Karpas-422 (cell line): Measurements from ENCODE around the gene SUZ12. TPM values are rescaled to one million over a fixed set of nuclear protein-coding genes. Genes with fewer than 3 reads are reported as not detected.
"Not testable (repeated sequence)": the region's sequence is repeated elsewhere in the genome, so short reads cannot be mapped to it uniquely, and the experiment has no call there.

ENCODE experiments used
- DNase-seq: peaks from one replicate; pipeline ENCODE4 v3.0.0-alpha.2; 2015
- H2AFZ ChIP-seq: fragments of 200-600 bp; sonication (generic); 2 replicates; pipeline ENCODE4 v1.6.1; 2014; ENCODE audit warnings: antibody characterized with exemption, low read length, mixed read lengths
- H3K27ac ChIP-seq: fragments of 200-600 bp; sonication (generic); 2 replicates; pipeline ENCODE4 v1.5.1; 2014; ENCODE audit warnings: mild to moderate bottlenecking, low read length, moderate library complexity
- H3K27me3 ChIP-seq: fragments of 200-600 bp; sonication (generic); 2 replicates; pipeline ENCODE4 v1.6.1; 2014; ENCODE audit warnings: low read length, mixed read lengths
- H3K36me3 ChIP-seq: fragments of 200-600 bp; sonication (generic); 2 replicates; pipeline ENCODE4 v1.6.1; 2014; ENCODE audit warnings: low read length, mixed read lengths; ENCODE audit not compliant: insufficient read depth
- H3K4me1 ChIP-seq: fragments of 200-600 bp; sonication (generic); 2 replicates; pipeline ENCODE4 v1.6.1; 2014; ENCODE audit warnings: mild to moderate bottlenecking, low read length, mixed read lengths
- H3K4me2 ChIP-seq: fragments of 200-600 bp; sonication (generic); 2 replicates; pipeline ENCODE4 v1.6.1; 2014; ENCODE audit warnings: low read length, low read depth, mild to moderate bottlenecking; ENCODE audit not compliant: poor library complexity, severe bottlenecking
- H3K4me3 ChIP-seq: fragments of 200-600 bp; sonication (generic); 2 replicates; pipeline ENCODE4 v1.5.1; 2014; ENCODE audit warnings: mild to moderate bottlenecking, antibody characterized with exemption, low read length, mixed read lengths
- H3K79me2 ChIP-seq: fragments of 200-600 bp; sonication (generic); 2 replicates; pipeline ENCODE4 v1.6.1; 2014; ENCODE audit warnings: mild to moderate bottlenecking, low read length, mixed read lengths
- H3K9ac ChIP-seq: fragments of 200-600 bp; sonication (generic); 2 replicates; pipeline ENCODE4 v1.6.0; 2014; ENCODE audit warnings: low read length
- H3K9me2 ChIP-seq: fragments of 200-600 bp; sonication (generic), shearing (Covaris generic); replicated peaks from 2 replicates; pipeline ENCODE4 v1.6.0; 2014; ENCODE audit warnings: mild to moderate bottlenecking, low read length, moderate library complexity; ENCODE audit not compliant: insufficient read depth
- H3K9me3 ChIP-seq: fragments of 300-700, 200-600 bp; sonication (generic); 2 replicates; pipeline ENCODE4 v1.6.1; 2014; ENCODE audit warnings: low read length, mixed read lengths
- H4K20me1 ChIP-seq: fragments of 200-600 bp; sonication (generic); 2 replicates; pipeline ENCODE4 v1.6.1; 2014; ENCODE audit warnings: mild to moderate bottlenecking, antibody characterized with exemption, low read length, low read depth; ENCODE audit not compliant: insufficient read depth
- small RNA-seq: library from RNA; depleted of rRNA; stranded (forward); fragments of <200 nt; gene quantifications from one replicate; pipeline ENCODE3, GENCODE V24; 2014
- total RNA-seq: library from RNA; depleted of rRNA; stranded (reverse); fragments of >200 nt; shearing (Covaris generic); gene quantifications from 2 replicates; pipeline ENCODE4 v1.2.3, GENCODE V29; 2014; ENCODE audit warnings: low replicate concordance; rRNA removed

The SUZ12 gene
- total RNA-seq, 1 experiment from 2014 or later: 71.0 TPM

GRCh38 chr17:32033812-32034211 lies 97.0 kb downstream of the SUZ12 start:
- not testable (repeated sequence) for H3K9ac ChIP-seq, H3K4me3 ChIP-seq, DNase-seq, H3K4me1 ChIP-seq, H3K9me2 ChIP-seq, H3K9me3 ChIP-seq, H4K20me1 ChIP-seq, H2AFZ ChIP-seq, H3K79me2 ChIP-seq, H3K36me3 ChIP-seq, H3K27me3 ChIP-seq, H3K27ac ChIP-seq, H3K4me2 ChIP-seq

GRCh38 chr17:32040246-32040645 lies 103.4 kb downstream of the SUZ12 start:
- not testable (repeated sequence) for H3K4me2 ChIP-seq, H3K4me1 ChIP-seq, H3K9ac ChIP-seq, H3K79me2 ChIP-seq, H4K20me1 ChIP-seq, H2AFZ ChIP-seq, H3K9me3 ChIP-seq, H3K4me3 ChIP-seq, DNase-seq, H3K27ac ChIP-seq, H3K9me2 ChIP-seq, H3K36me3 ChIP-seq, H3K27me3 ChIP-seq

GRCh38 chr17:32041306-32041875 lies 104.6 kb downstream of the SUZ12 start:
- not testable (repeated sequence) for H3K9me2 ChIP-seq

GRCh38 chr17:32042266-32042665 lies 105.5 kb downstream of the SUZ12 start:
- H4K20me1 ChIP-seq, H3K4me2 ChIP-seq, H3K4me3 ChIP-seq, H3K36me3 ChIP-seq, H2AFZ ChIP-seq, H3K9me2 ChIP-seq, H3K27me3 ChIP-seq, H3K27ac ChIP-seq, H3K9me3 ChIP-seq, H3K4me1 ChIP-seq, DNase-seq, H3K9ac ChIP-seq, H3K79me2 ChIP-seq: not testable (repeated sequence)

More at GRCh38 chr17:32041306-32041875, 104.6 kb downstream of the SUZ12 start:
- not testable (repeated sequence) for H3K9me3 ChIP-seq, H3K9ac ChIP-seq, H3K27me3 ChIP-seq, H3K4me3 ChIP-seq, H4K20me1 ChIP-seq, DNase-seq, H3K4me2 ChIP-seq, H2AFZ ChIP-seq, H3K79me2 ChIP-seq, H3K27ac ChIP-seq, H3K4me1 ChIP-seq, H3K36me3 ChIP-seq

GRCh38 chr17:32045611-32046010 lies 108.8 kb downstream of the SUZ12 start:
- not testable (repeated sequence) for H3K4me1 ChIP-seq, H3K4me3 ChIP-seq, H3K9me2 ChIP-seq, H2AFZ ChIP-seq, H3K27me3 ChIP-seq, DNase-seq, H3K79me2 ChIP-seq, H3K36me3 ChIP-seq, H3K27ac ChIP-seq, H3K9me3 ChIP-seq, H4K20me1 ChIP-seq, H3K9ac ChIP-seq, H3K4me2 ChIP-seq

- not testable (repeated sequence) for H3K27me3 ChIP-seq, H3K9me3 ChIP-seq, H3K9me2 ChIP-seq, DNase-seq, H3K4me2 ChIP-seq, H3K4me3 ChIP-seq, H3K36me3 ChIP-seq, H3K4me1 ChIP-seq, H2AFZ ChIP-seq, H3K27ac ChIP-seq, H4K20me1 ChIP-seq, H3K79me2 ChIP-seq, H3K9ac ChIP-seq
Measured at GRCh38 chr17:32047663-32048062, 110.9 kb downstream of the SUZ12 start.

Small RNA genes lying within 50 kb of the gene (small RNA-seq; reads per million reads assigned to genes)
- gene AC090616.4 (not detected), gene RNA5SP437 (not detected)

Other genes with a start within 250 kb of the SUZ12 start
- gene COPRS, start 77.8 kb upstream of the SUZ12 start, total RNA-seq: 57.3 and 78.3 TPM in 2 replicates
- 43.5 and 51.3 TPM in 2 replicates for gene UTP6, start 35.3 kb upstream of the SUZ12 start, total RNA-seq
- gene LRRC37B, start 70.4 kb downstream of the SUZ12 start, total RNA-seq: 12.5 and 21.2 TPM in 2 replicates
- gene RHOT1, start 205.5 kb downstream of the SUZ12 start, total RNA-seq: 36.9 and 87.5 TPM in 2 replicates